ENCODE results near the gene NDUFA13. TPM values are rescaled to one million over a fixed set of nuclear protein-coding genes. Genes with fewer than 3 reads are reported as not detected.

NDUFA13 gene
- total and polyA plus RNA-seq, 12 donors, result 17.0 to 558 (median 326) TPM

GRCh38 chr19:19549804-19550464 is 33.9 kb downstream of the NDUFA13 start:
- DNase-seq, result peak in 4 of 7 donors; percentile 56 to 69 (median 62)
- Histone ChIP-seq H3K4me1 (replicated peaks in 1 of 2) (no peaks in the 10 kb centered on the region), H3K36me3 (replicated peaks in 1 of 2) (no peaks in the 10 kb centered on the region), H3K9me3 (replicated peaks in 1 of 3) (no peaks in the 10 kb centered on the region), H3K4me3 (no peak overlapping the region), H3K27me3 (no peaks in the 10 kb centered on the region), H3K27ac (no peak overlapping the region)
- intact Hi-C loops (cut with DNase I), result no loop called here
- TF ChIP-seq POLR2A (IDR thresholded peaks at IDR 0.05) (no peak), CTCF (IDR thresholded peaks at IDR 0.05) (no peak)
- WGBS, 4 donors, result 33 to 55% (median 36%) methylated on average over 10 to 23 of the region's 23 CpGs

GRCh38 chr19:19550485-19550929 is 34.5 kb downstream of the NDUFA13 start:
- H3K27me3 ChIP-seq, result no peaks in the 10 kb centered on the region
- H3K4me3 ChIP-seq, result no peak overlapping the region
- H3K4me1 ChIP-seq (replicated peaks in 1 of 2), result no peaks in the 10 kb centered on the region
- 13 to 53% (median 28%) methylated on average over 4 to 8 of the region's 8 CpGs for WGBS, 4 donors
- H3K27ac ChIP-seq, result no peak overlapping the region
- H3K9me3 ChIP-seq (replicated peaks in 1 of 3), result no peaks in the 10 kb centered on the region
- no peak for TF ChIP-seq POLR2A (IDR thresholded peaks at IDR 0.05)
- TF ChIP-seq CTCF (IDR thresholded peaks at IDR 0.05), result no peak
- no peak for DNase-seq
- no peaks in the 10 kb centered on the region for H3K36me3 ChIP-seq (replicated peaks in 1 of 2)
- intact Hi-C loops (cut with DNase I), result no loop called here

DNA sequence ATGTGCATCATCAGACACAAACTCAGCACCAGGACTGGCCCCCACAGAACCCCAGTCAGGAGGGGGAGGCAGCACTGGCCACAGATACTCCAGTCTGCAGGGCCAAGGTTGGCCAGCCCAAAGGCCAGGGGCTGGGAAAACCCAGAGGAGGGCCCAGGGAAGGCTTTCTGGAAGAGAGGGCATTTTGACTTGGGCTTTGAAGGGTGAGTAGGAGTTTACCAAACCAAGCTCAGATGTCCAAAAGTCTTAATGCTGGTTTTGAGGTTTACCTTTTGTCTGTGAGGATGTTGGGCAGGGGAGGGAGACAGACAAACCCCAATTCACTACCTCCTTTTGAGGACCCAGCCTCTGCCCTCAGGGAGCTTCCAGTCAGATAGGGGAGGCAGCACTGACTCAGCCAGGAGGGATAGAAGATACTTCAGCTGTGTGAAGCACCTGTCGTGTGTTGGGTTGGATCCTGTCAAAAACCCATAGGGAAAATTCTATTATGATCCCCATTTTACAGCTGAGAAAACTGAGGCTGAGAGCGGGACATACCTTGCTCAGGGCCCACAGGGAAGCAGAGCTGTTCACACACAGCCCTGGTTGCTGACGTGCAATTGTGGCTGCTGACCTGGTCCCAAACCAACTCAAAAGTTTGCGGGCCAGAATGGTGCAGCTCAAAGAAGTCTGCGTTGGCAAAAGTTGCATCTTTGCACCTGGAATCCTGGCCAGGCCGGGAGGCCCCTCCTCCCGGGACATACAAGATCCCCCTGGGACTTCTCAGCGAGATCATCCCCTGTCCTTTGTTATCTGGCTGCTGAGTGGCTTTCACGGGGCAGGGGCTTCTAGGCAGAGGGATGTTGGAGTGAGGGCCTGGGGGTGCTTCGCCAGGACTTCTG is 35.2 kb downstream of the NDUFA13 start:
- H3K27ac ChIP-seq, result no peak overlapping the region
- H3K27me3 ChIP-seq, result no peaks in the 10 kb centered on the region
- intact Hi-C loops (cut with DNase I), result no loop called here
- TF ChIP-seq POLR2A (IDR thresholded peaks at IDR 0.05), result no peak
- no peak for TF ChIP-seq CTCF (IDR thresholded peaks at IDR 0.05)
- no peak overlapping the region for H3K4me3 ChIP-seq
- H3K4me1 ChIP-seq (replicated peaks in 1 of 2), result no peaks in the 10 kb centered on the region
- H3K36me3 ChIP-seq (replicated peaks in 1 of 2), result no peaks in the 10 kb centered on the region
- no peaks in the 10 kb centered on the region for H3K9me3 ChIP-seq (replicated peaks in 1 of 3)
- no peak for DNase-seq
- WGBS, 4 donors, result 80 to 91% (median 87%) methylated on average over 3 to 10 of the region's 10 CpGs

- 77 to 87% (median 84%) methylated on average over 12 to 14 of the region's 14 CpGs; no CpG with 5 or more reads in 1 of the 4 donors for WGBS, 4 donors
These were observed 35.8 kb downstream of the NDUFA13 start for GRCh38 chr19:19551853-19552192.

More at GRCh38 chr19:19551853-19552192, 35.8 kb downstream of the NDUFA13 start:
- H3K9me3 ChIP-seq (replicated peaks in 1 of 3), result no peaks in the 10 kb centered on the region
- intact Hi-C loops (cut with DNase I), result no loop called here
- no peaks in the 10 kb centered on the region for H3K4me1 ChIP-seq (replicated peaks in 1 of 2)
- no peaks in the 10 kb centered on the region for H3K36me3 ChIP-seq (replicated peaks in 1 of 2)
- H3K27ac ChIP-seq, result no peak overlapping the region
- no peaks in the 10 kb centered on the region for H3K27me3 ChIP-seq
- no peak overlapping the region for H3K4me3 ChIP-seq
- TF ChIP-seq POLR2A (IDR thresholded peaks at IDR 0.05), result no peak
- TF ChIP-seq CTCF (IDR thresholded peaks at IDR 0.05), result no peak
- DNase-seq, result no peak
